ENCODE results near the gene TTC12. TPM values are rescaled to one million over a fixed set of nuclear protein-coding genes. Genes with fewer than 3 reads are reported as not detected.
"Not testable (repeated sequence)": the region's sequence is repeated elsewhere in the genome, so short reads cannot be mapped to it uniquely, and the experiment has no call there.

The TTC12 gene
- total and polyA plus RNA-seq, 8 donors, result 12.4 to 42.4 (median 31.4) TPM

- TF ChIP-seq, protein P1, sequence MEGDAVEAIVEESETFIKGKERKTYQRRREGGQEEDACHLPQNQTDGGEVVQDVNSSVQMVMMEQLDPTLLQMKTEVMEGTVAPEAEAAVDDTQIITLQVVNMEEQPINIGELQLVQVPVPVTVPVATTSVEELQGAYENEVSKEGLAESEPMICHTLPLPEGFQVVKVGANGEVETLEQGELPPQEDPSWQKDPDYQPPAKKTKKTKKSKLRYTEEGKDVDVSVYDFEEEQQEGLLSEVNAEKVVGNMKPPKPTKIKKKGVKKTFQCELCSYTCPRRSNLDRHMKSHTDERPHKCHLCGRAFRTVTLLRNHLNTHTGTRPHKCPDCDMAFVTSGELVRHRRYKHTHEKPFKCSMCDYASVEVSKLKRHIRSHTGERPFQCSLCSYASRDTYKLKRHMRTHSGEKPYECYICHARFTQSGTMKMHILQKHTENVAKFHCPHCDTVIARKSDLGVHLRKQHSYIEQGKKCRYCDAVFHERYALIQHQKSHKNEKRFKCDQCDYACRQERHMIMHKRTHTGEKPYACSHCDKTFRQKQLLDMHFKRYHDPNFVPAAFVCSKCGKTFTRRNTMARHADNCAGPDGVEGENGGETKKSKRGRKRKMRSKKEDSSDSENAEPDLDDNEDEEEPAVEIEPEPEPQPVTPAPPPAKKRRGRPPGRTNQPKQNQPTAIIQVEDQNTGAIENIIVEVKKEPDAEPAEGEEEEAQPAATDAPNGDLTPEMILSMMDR (IDR thresholded peaks at IDR 0.05), result peak; percentile 84 to 86
- H3K9me3 ChIP-seq, result no peaks in the 10 kb centered on the region
- no peaks in the 10 kb centered on the region for H3K4me1 ChIP-seq
- H3K36me3 ChIP-seq, result no peaks in the 10 kb centered on the region
- H3K4me3 ChIP-seq, result no peak overlapping the region
- no peak overlapping the region for H3K27ac ChIP-seq
- DNase-seq (peak; percentile 45 to 80 (median 62)), ATAC-seq (peak; percentile 97)
- no peaks in the 10 kb centered on the region for H3K27me3 ChIP-seq
- intact Hi-C loops (cut with DNase I), result loop anchor here (5.0 to 10.0 kb wide), 2 partner anchors 702 to 705 kb away; no protein-coding TSS in a partner anchor
Observed at GRCh38 chr11:113289431-113290187, 24.8 kb upstream of the TTC12 start.

DNA sequence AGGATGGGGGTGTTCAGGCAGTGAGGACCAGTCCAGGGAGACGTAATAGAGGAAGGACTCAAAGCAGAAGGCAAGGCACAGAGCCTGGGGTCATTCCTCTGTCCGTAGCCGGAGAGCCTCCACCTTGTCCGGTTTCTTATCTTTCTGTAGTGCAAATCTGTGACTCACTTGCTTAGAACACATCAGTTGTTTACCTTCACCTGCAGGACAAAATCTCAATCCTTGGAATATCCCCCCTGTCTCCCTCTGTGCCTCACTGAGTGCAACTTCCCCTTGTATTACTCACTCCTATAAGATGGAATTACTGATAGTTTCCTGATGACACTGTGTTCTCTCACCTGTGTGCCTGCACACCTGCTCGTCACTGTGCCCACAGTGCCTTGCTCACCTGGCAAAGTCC lies 20.4 kb upstream of the TTC12 start:
- ATAC-seq, result no peak
- TF ChIP-seq, protein P1 (IDR thresholded peaks at IDR 0.05), result no peak

DNA sequence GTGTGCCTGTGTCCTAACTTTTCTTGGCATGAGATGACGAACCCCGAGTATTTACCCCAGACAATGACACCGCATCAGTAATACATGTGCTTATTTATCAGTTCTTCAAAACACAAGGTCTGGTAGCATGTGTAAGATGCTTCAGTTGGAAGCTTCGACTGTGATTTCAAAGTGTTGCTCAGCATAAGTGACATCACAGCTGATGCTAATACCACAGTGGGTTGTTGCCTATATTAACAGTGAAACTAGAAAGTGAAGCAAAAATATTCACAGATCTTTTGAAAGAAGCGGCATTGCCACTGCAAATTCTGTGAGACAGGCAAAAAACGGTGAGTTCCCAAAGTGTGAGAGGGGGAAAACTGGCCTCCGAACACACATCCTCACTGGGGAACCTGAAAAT lies 18.4 kb upstream of the TTC12 start:
- no peak for ATAC-seq
- intact Hi-C loops (cut with DNase I), result no loop called here
- TF ChIP-seq, protein P1 (IDR thresholded peaks at IDR 0.05), result no peak
- no peak for DNase-seq
- H3K27me3 ChIP-seq, result peaks cover 0 to 26% of the 10 kb centered on the region in 2 donors
- no peaks in the 10 kb centered on the region for H3K4me1 ChIP-seq
- no peaks in the 10 kb centered on the region for H3K36me3 ChIP-seq
- H3K9me3 ChIP-seq, result no peaks in the 10 kb centered on the region
- H3K4me3 ChIP-seq, result no peak overlapping the region
- H3K27ac ChIP-seq, result no peak overlapping the region

More for the DNA sequence above, 20.4 kb upstream of the TTC12 start:
- intact Hi-C loops (cut with DNase I), result no loop called here
- Histone ChIP-seq H3K4me1 (no peaks in the 10 kb centered on the region), H3K27me3 (peaks cover 0 to 18% of the 10 kb centered on the region in 2 donors), H3K36me3 (no peaks in the 10 kb centered on the region), H3K27ac (no peak overlapping the region), H3K9me3 (no peaks in the 10 kb centered on the region), H3K4me3 (no peak overlapping the region)
- no peak for DNase-seq

DNA sequence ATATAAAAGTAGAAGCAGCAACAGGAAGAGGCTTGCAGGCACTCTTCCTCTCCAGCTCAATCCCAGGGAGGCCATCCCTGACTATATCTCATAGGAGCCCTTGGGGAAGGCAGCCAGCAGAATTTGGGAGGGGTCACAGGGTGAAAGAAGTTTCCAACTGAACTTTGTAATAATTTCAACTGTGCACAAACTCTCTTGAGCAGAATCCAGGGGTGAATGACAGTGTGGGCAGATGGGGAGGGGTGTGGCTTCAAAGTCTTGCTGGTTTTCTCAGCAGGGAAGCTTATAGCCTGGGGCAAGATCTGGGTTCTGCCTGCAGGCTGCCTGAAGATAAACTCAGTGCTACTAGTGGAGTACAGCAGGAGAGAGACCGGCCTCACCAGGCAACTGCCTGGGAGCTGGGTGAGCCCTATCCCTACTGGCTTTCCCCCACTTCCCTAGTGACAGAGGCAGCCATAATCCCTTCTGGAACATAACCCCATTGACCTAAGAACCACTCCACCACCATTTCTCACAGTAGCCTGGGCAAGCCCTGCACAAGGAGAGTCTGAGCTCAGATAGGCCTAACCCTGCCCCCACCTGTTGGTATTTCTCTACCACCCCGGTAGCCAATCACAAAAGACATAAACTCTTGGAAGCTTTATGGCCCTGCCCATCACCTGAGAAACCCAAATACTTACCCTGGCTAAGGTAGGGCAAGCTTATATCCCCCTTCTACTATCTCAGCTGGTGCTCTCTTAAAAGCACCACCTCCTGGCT lies 17.8 kb upstream of the TTC12 start:
- TF ChIP-seq, protein P1 (IDR thresholded peaks at IDR 0.05), result no peak
- intact Hi-C loops (cut with DNase I), result no loop called here

GRCh38 chr11:113298496-113298895 lies 15.9 kb upstream of the TTC12 start:
- H3K36me3 ChIP-seq; H3K27ac ChIP-seq; intact Hi-C loops (cut with DNase I); H3K4me1 ChIP-seq; H3K9me3 ChIP-seq; H3K4me3 ChIP-seq; DNase-seq; ATAC-seq: not testable (repeated sequence)
- H3K27me3 ChIP-seq, result peaks cover 0 to 26% of the 10 kb centered on the region in 2 donors

More for the DNA sequence above, 17.8 kb upstream of the TTC12 start:
- peaks cover 0 to 26% of the 10 kb centered on the region in 2 donors for H3K27me3 ChIP-seq
- no peak for DNase-seq
- H3K36me3 ChIP-seq, result no peaks in the 10 kb centered on the region
- H3K27ac ChIP-seq, result no peak overlapping the region
- ATAC-seq, result no peak
- no peaks in the 10 kb centered on the region for H3K4me1 ChIP-seq
- no peaks in the 10 kb centered on the region for H3K9me3 ChIP-seq
- no peak overlapping the region for H3K4me3 ChIP-seq

All from left lung (tissue), 10 donors.